GM23338 (cell line): Measurements from ENCODE around the gene KCNK15. TPM values are rescaled to one million over a fixed set of nuclear protein-coding genes. Genes with fewer than 3 reads are reported as not detected.
A peak's percentile ranks its signal among the peaks of the same experiment; 100 is the strongest.

ENCODE experiments used
- ATAC-seq: fragments of 200-7000 bp; cut with Tn5 transposase; 3 replicates; pipeline ENCODE4 v1.9.1; 2020
- DNase-seq: peaks from one replicate; pipeline ENCODE4 v3.0.0-alpha.2; 2015; ENCODE audit warnings: low spot score
- H2AFZ ChIP-seq: fragments of 200-600 bp; sonication (generic); 2 replicates; pipeline ENCODE4 v1.8.0; 2016; ENCODE audit warnings: antibody characterized with exemption, mild to moderate bottlenecking, moderate library complexity
- H3F3A ChIP-seq: fragments of 200-600 bp; sonication (generic); replicated peaks from 2 replicates; pipeline ENCODE4 v1.8.0; 2017; ENCODE audit warnings: antibody characterized with exemption, mixed run types, low read depth
- H3K27ac ChIP-seq: fragments of 200-600 bp; sonication (generic); 2 replicates; pipeline ENCODE4 v1.6.1; 2016; ENCODE audit warnings: low read depth
- H3K27me3 ChIP-seq: fragments of 200-600 bp; sonication (generic); 2 replicates; pipeline ENCODE4 v1.8.0; 2016; ENCODE audit warnings: mild to moderate bottlenecking, mixed run types, moderate library complexity; ENCODE audit not compliant: insufficient read depth
- H3K36me3 ChIP-seq: fragments of 200-600 bp; sonication (generic); 2 replicates; pipeline ENCODE4 v1.8.0; 2016; ENCODE audit warnings: mild to moderate bottlenecking; ENCODE audit not compliant: insufficient read depth
- H3K4me1 ChIP-seq: fragments of 200-600 bp; sonication (generic); 2 replicates; pipeline ENCODE4 v1.8.0; 2016; ENCODE audit warnings: mild to moderate bottlenecking, moderate library complexity; ENCODE audit not compliant: insufficient read depth
- H3K4me2 ChIP-seq: fragments of 200-600 bp; sonication (generic); 2 replicates; pipeline ENCODE4 v1.7.1; 2017; ENCODE audit warnings: mixed run types
- H3K4me3 ChIP-seq: fragments of 200-600 bp; sonication (generic); 2 replicates; pipeline ENCODE4 v1.6.1; 2016; ENCODE audit warnings: mixed run types
- H3K79me2 ChIP-seq: fragments of 200-600 bp; sonication (generic); replicated peaks from 2 replicates; pipeline ENCODE4 v1.8.0; 2017; ENCODE audit warnings: mild to moderate bottlenecking; ENCODE audit not compliant: insufficient read depth
- H3K9me2 ChIP-seq: fragments of 200-600 bp; sonication (generic); 2 replicates; pipeline ENCODE4 v1.8.0; 2017; ENCODE audit not compliant: insufficient read depth
- H4K20me1 ChIP-seq: fragments of 200-600 bp; sonication (generic); replicated peaks from 2 replicates; pipeline ENCODE4 v1.8.0; 2017; ENCODE audit warnings: mild to moderate bottlenecking; ENCODE audit not compliant: insufficient read depth
- H3K27ac Mint-ChIP-seq: 2 replicates; pipeline ENCODE4 v1.8.0; 2020; ENCODE audit warnings: inconsistent platforms, mild to moderate bottlenecking, moderate library complexity, mixed read lengths
- H3K27me3 Mint-ChIP-seq: 3 replicates; pipeline ENCODE4 v1.8.0; 2022; ENCODE audit warnings: low read depth, mild to moderate bottlenecking, moderate library complexity, mixed read lengths, inconsistent platforms; ENCODE audit not compliant: insufficient read depth, poor library complexity
- H3K36me3 Mint-ChIP-seq: 3 replicates; pipeline ENCODE4 v1.8.0; 2021; ENCODE audit warnings: low read depth, mild to moderate bottlenecking, inconsistent platforms, moderate library complexity, mixed read lengths
- H3K4me1 Mint-ChIP-seq: 3 replicates; pipeline ENCODE4 v1.8.0; 2020; ENCODE audit warnings: mild to moderate bottlenecking, inconsistent platforms, mixed read lengths
- H3K4me3 Mint-ChIP-seq: 3 replicates; pipeline ENCODE4 v1.8.0; 2021; ENCODE audit warnings: moderate library complexity, mild to moderate bottlenecking, inconsistent platforms, mixed read lengths
- H3K9me3 Mint-ChIP-seq: 3 replicates; pipeline ENCODE4 v1.8.0; 2020; ENCODE audit warnings: moderate library complexity, mild to moderate bottlenecking, inconsistent platforms, mixed read lengths
- CTCF ChIP-seq, 2 experiments: fragments of 200-600 bp in 1 of 2; sonication (generic) in 1 of 2; conservative IDR thresholded peaks; 2 replicates each; pipeline versions ENCODE4 v1.5.1 to v1.6.1; 2016 to 2017; ENCODE audit warnings: antibody characterized with exemption in 2 of 2, low read depth in 2 of 2, mild to moderate bottlenecking in 2 of 2, moderate library complexity in 1 of 2
- NANOG ChIP-seq: IDR thresholded peaks from 2 replicates; pipeline ENCODE4 v1.6.1; 2016; ENCODE audit warnings: antibody characterized with exemption, borderline replicate concordance
- POLR2AphosphoS5 ChIP-seq: IDR thresholded peaks from 2 replicates; pipeline ENCODE4 v1.6.1; 2016; ENCODE audit warnings: antibody characterized with exemption, low read depth
- REST ChIP-seq: IDR thresholded peaks from one replicate; pipeline ENCODE4 v1.6.1; 2018; ENCODE audit warnings: antibody characterized with exemption; ENCODE audit not compliant: unreplicated experiment
- ZNF462 ChIP-seq: fragments of 250-450 bp; sonication (Bioruptor Pico); IDR thresholded peaks from 2 replicates; pipeline ENCODE4 v1.5.0; 2020; ENCODE audit warnings: mild to moderate bottlenecking, moderate library complexity
- polyA plus RNA-seq: library from polyadenylated mRNA; unstranded; fragments of >200 nt; fragmentation: Nextera tagmentation; extraction: Ambion mirVana; gene quantifications from 2 replicates; pipeline ENCODE4 v1.2.1, GENCODE V29; 2016
- total RNA-seq: library from RNA; depleted of rRNA; stranded (reverse); fragments of >200 nt; shearing (Covaris generic); gene quantifications from 2 replicates; pipeline ENCODE4 v1.2.3, GENCODE V29; 2014

The KCNK15 gene
- total and polyA plus RNA-seq, 2 experiments from 2014 or later: 0.63 to 3.3 TPM

- Histone ChIP-seq H3K79me2 (peaks cover 3% of the 10 kb centered on the region; the same call in 1 of the 2 replicates), H4K20me1 (peaks cover 25% of the 10 kb centered on the region), H2AFZ (no peak overlapping the region), H3F3A (0 out of 2 replicates have a peak, but pooled peaks cover 3% of the 10 kb centered on the region), H3K27me3 (no peaks in the 10 kb centered on the region), H3K4me3 (peak overlapping the region; percentile 13; the same call in 1 of the 2 replicates), H3K9me2 (no peaks in the 10 kb centered on the region), H3K36me3 (no peaks in the 10 kb centered on the region), H3K4me1 (peaks cover 23% of the 10 kb centered on the region), H3K4me2 (peak overlapping the region; percentile 60), H3K27ac (peak overlapping the region; percentile 86)
- TF ChIP-seq NANOG (no peak), ZNF462 (peak; percentile 72)
- Mint-ChIP-seq H3K4me1 (peaks cover 27% of the 10 kb centered on the region), H3K27me3 (peaks cover 5% of the 10 kb centered on the region), H3K4me3 (peak overlapping the region; percentile 21; the same call in 1 of the 3 replicates), H3K36me3 (peaks cover 1% of the 10 kb centered on the region; the same call in 1 of the 3 replicates), H3K27ac (no peak overlapping the region), H3K9me3 (no peaks in the 10 kb centered on the region)
- peak; percentile 68 for DNase-seq
- peak; percentile 70 for ATAC-seq
These were observed 39.0 kb downstream of the KCNK15 start for GRCh38 chr20:44784688-44785087.

- Histone ChIP-seq H3K9me2 (no peaks in the 10 kb centered on the region), H3K79me2 (peaks cover 3% of the 10 kb centered on the region; the same call in 1 of the 2 replicates), H3K36me3 (no peaks in the 10 kb centered on the region), H3K27ac (no peak overlapping the region), H3K4me2 (peak overlapping the region; percentile 60), H3K4me3 (no peak overlapping the region), H4K20me1 (peaks cover 18% of the 10 kb centered on the region), H2AFZ (no peak overlapping the region), H3K4me1 (peaks cover 23% of the 10 kb centered on the region), H3K27me3 (no peaks in the 10 kb centered on the region), H3F3A (0 out of 2 replicates have a peak, but pooled peaks cover 3% of the 10 kb centered on the region)
- no peak for TF ChIP-seq POLR2AphosphoS5
- no peak for TF ChIP-seq REST
- peak; percentile 56 to 60 for TF ChIP-seq CTCF (conservative IDR thresholded peaks at IDR 0.05; ENCODE audit: low read depth in 2 of 2)
- DNase-seq (peak; percentile 83), ATAC-seq (peak; percentile 92)
- no peaks in the 10 kb centered on the region for H3K9me3 Mint-ChIP-seq
- peaks cover 30% of the 10 kb centered on the region for H3K4me1 Mint-ChIP-seq
- H3K27me3 Mint-ChIP-seq: peaks cover 8% of the 10 kb centered on the region
- H3K4me3 Mint-ChIP-seq: no peak overlapping the region
- H3K27ac Mint-ChIP-seq: peak overlapping the region; percentile 45; the same call in 1 of the 2 replicates
- peaks cover 2% of the 10 kb centered on the region; the same call in 1 of the 3 replicates for H3K36me3 Mint-ChIP-seq
These were observed 40.1 kb downstream of the KCNK15 start for GRCh38 chr20:44785768-44786167.
